ENCODE results near the gene RNF187. TPM values are rescaled to one million over a fixed set of nuclear protein-coding genes. Genes with fewer than 3 reads are reported as not detected.

RNF187 gene
- total and polyA plus RNA-seq, 10 of the 15 experiments (the other 5 are each of a cell fraction or from before 2014, with no cell fraction given), result 2.6 to 116 (median 29.5) TPM

- TF ChIP-seq E4F1 (IDR thresholded peaks at IDR 0.05; ENCODE audit: borderline replicate concordance, partially characterized antibody) (peak; percentile 96), LARP7 (IDR thresholded peaks at IDR 0.05) (peak; percentile 75), ZSCAN29 (IDR thresholded peaks at IDR 0.05) (no peak), STAT1 (conservative IDR thresholded peaks at IDR 0.05) (0 out of 2 replicates have a peak, but pooled peaks have one; percentile 43), POLR2AphosphoS2 (IDR thresholded peaks at IDR 0.05; ENCODE audit: low read depth, low read length) (no peak), MTA2 (IDR thresholded peaks at IDR 0.05; ENCODE audit: low read depth) (peak; percentile 82; the same call in 1 of the 2 replicates), ZBTB33 (IDR thresholded peaks at IDR 0.05) (no peak), POLR2A (IDR thresholded peaks at IDR 0.05; ENCODE audit: low read depth, low read length) (peak; percentile 82), POU2F2 (IDR thresholded peaks at IDR 0.05; ENCODE audit: borderline replicate concordance, low read depth, low read length) (peak; percentile 50; the same call in 2 of the 3 replicates), USF1 (IDR thresholded peaks at IDR 0.05; ENCODE audit: borderline replicate concordance, extremely low read length, insufficient read depth, low read depth, low read length) (no peak), ATF7 (IDR thresholded peaks at IDR 0.05; ENCODE audit: low read depth) (peak; percentile 97), EZH2 (IDR thresholded peaks at IDR 0.05; ENCODE audit: borderline replicate concordance, control insufficient read depth, low read depth, low read length) (no peak), PAX5 (IDR thresholded peaks at IDR 0.05; ENCODE audit: borderline replicate concordance, low read depth, low read length) (no peak), RB1 (IDR thresholded peaks at IDR 0.05; ENCODE audit: borderline replicate concordance) (peak; percentile 74; the same call in 1 of the 2 replicates), E2F4 (IDR thresholded peaks at IDR 0.05; ENCODE audit: low read depth, low read length) (peak; percentile 63), EP300 (IDR thresholded peaks at IDR 0.05; ENCODE audit: borderline replicate concordance in 1 of 2, control insufficient read depth in 1 of 2, low read depth in 2 of 2, low read length in 2 of 2) (peak; percentile 42 to 79; a peak in 1 of 4 replicates), CBX3 (IDR thresholded peaks at IDR 0.05; ENCODE audit: borderline replicate concordance, low read depth) (no peak), ZNF592 (IDR thresholded peaks at IDR 0.05) (0 out of 2 replicates have a peak, but pooled peaks have one; percentile 56)
Measured at GRCh38 chr1:228486596-228487335, 416 bp upstream of the RNF187 start (continued).
